HFF-Myc (cell line): ENCODE results near the gene PRELID2.

Experiments used
- DNase-seq: peaks from one replicate; pipeline ENCODE4 v3.0.0-alpha.2; 2011; ENCODE audit warnings: low read depth; ENCODE audit errors: extremely low read depth
- H3K4me3 ChIP-seq: replicated peaks from 2 replicates; pipeline ENCODE4 v1.5.1; 2011; ENCODE audit warnings: low read depth, mild to moderate bottlenecking, control low read depth, low read length
- CTCF ChIP-seq: IDR thresholded peaks from 2 replicates; pipeline ENCODE4 v1.5.1; 2012; ENCODE audit warnings: mild to moderate bottlenecking, low read depth, low read length, control low read depth; ENCODE audit errors: missing control alignments

PRELID2 gene

DNA sequence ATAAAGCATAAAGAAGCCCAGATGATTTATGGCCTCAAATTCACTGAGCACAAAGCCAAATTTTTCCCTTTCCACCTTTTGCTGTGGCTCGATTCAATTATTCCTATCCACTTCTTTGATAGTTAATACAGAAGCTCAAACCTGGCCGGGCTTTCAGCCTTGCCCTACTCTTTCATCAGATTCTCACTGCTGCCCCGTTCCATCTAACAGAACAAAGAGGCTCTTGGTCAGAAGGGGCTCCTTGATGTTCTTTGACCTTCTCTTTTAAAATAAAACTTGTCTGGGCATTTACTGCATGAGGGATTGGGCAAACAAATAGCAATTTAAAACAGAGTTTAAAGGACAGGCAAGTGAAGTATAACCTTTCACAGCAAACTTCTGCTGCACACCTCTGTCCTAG, 27.9 kb upstream of the PRELID2 start:
- no peak for TF ChIP-seq CTCF
- no peak for DNase-seq
- H3K4me3 ChIP-seq = no peak overlapping the region

DNA sequence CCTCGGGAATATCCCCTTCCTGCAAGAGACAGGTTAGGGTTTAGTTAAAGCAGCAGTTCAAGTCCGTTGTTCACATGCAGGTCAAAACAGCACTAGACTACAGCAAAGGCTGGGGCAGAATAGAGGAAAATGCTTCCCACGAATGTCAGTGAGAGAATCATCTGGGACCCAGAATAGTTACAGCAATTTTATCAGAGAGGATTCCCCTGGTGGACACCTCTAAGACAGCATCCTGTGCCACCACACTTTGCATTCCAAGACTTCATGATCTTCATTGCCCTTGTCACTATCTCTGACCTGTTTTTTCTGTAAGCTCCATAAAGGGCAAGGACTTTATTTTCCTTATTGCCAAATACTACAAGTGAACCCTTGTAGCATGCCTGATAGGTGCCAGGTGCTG, 24.8 kb upstream of the PRELID2 start:
- DNase-seq = no peak
- peak; percentile 18 for TF ChIP-seq CTCF
- H3K4me3 ChIP-seq = no peak overlapping the region

DNA sequence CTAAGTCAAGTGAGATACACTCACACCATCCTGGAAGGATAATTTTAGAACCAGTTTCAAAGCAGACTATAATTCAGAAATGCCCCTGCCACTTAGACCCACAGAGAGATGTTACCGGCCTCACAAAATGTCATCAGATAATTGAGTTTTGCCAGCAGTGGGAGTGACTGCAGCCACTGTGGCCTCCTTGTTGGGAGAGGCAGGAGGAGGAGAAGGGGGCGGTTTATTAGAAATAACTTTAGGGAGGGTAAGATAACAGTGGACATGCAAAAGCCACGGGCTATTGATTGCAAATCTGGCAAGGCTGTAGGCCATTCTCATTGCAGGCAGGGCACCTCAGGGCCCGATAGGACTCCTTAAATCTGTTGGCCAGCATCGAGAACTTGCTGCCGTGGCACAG, 24.3 kb upstream of the PRELID2 start:
- no peak overlapping the region for H3K4me3 ChIP-seq
- TF ChIP-seq CTCF = no peak
- no peak for DNase-seq

- no peak for TF ChIP-seq CTCF
- no peak for DNase-seq
- no peak overlapping the region for H3K4me3 ChIP-seq
These were observed 23.8 kb upstream of the PRELID2 start for GRCh38 chr5:145858959-145859358.

DNA sequence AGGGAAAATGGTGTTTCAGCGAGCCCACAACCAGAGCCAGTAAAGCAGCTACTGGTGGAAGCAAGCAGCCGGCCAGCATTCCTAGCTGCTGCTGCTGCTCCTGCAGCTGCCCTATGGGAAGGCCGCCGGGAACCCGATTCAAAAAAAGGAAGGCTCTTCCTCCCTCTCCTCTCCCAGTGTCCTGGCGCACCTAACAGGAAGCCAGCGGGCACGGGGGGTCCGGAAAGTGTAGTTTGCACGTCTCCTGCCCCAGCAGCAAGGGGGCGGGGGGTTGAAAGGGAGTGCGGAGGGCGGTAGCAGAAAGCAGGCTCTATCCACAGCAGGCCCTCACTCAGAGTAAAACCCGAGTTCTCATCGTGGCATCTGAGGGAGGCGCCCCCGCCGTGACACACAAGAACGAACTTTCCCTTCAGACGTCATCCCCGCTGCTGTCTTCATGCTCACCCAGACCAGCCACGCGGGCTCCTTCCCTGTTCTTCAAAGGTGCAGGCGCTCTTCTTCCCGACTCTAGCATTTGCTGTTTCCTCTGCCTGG, 21.2 kb upstream of the PRELID2 start:
- TF ChIP-seq CTCF = no peak
- H3K4me3 ChIP-seq = no peak overlapping the region
- DNase-seq = no peak

- no peak overlapping the region for H3K4me3 ChIP-seq
- DNase-seq = no peak
- no peak for TF ChIP-seq CTCF
These were observed 20.7 kb upstream of the PRELID2 start for GRCh38 chr5:145855763-145856267.
